GM10248 (cell line): Measurements from ENCODE around the gene SLC41A3.
A peak's percentile ranks its signal among the peaks of the same experiment; 100 is the strongest.

ENCODE experiments used
- CTCF ChIA-PET: fragments of 300-600 bp; sonication (Branson Sonifier 250); formaldehyde crosslinking; extraction: SDS; loops from one replicate; lab custom pipeline; 2021; ENCODE audit warnings: antibody characterized with exemption; lab: Yijun Ruan, JAX
- POLR2A ChIA-PET: fragments of 350-650 bp; sonication (Branson Sonifier 250); formaldehyde crosslinking; extraction: SDS; loops from one replicate; lab custom pipeline; 2020; ENCODE audit warnings: antibody characterized with exemption; lab: Yijun Ruan, JAX
- DNase-seq: peaks from one replicate; pipeline ENCODE4 v3.0.0; 2012; ENCODE audit errors: extremely low spot score
- CTCF ChIP-seq: IDR thresholded peaks from 2 replicates; pipeline ENCODE4 v1.5.1; 2012; ENCODE audit warnings: mild to moderate bottlenecking, low read depth; ENCODE audit errors: extremely low read depth, missing control alignments, control extremely low read depth

Gene SLC41A3

GRCh38 chr3:126053513-126053912 is 30.4 kb downstream of the SLC41A3 start:
- POLR2A ChIA-PET: no interaction called here
- TF ChIP-seq CTCF: no peak
- CTCF ChIA-PET: no interaction called here
- peak; percentile 16 for DNase-seq

GRCh38 chr3:126052196-126053058 is 31.5 kb downstream of the SLC41A3 start:
- ChIA-PET POLR2A (no interaction called here), CTCF (no interaction called here)
- DNase-seq: peak; percentile 34

GRCh38 chr3:126051741-126052140 is 32.2 kb downstream of the SLC41A3 start:
- no peak for TF ChIP-seq CTCF
- DNase-seq: peak; percentile 24
- POLR2A ChIA-PET: no interaction called here
- CTCF ChIA-PET: no interaction called here

More at GRCh38 chr3:126052196-126053058, 31.5 kb downstream of the SLC41A3 start:
- TF ChIP-seq CTCF: no peak

- POLR2A ChIA-PET: no interaction called here
- CTCF ChIA-PET: interaction anchor here (1.6 kb wide), 1 partner anchor 32 kb away, joined by 3 read pairs; no protein-coding TSS in a partner anchor
- DNase-seq: peak; percentile 4
- TF ChIP-seq CTCF: no peak
Observed at GRCh38 chr3:126051234-126051633, 32.7 kb downstream of the SLC41A3 start.

- peak; percentile 5 for DNase-seq
- ChIA-PET CTCF (interaction anchor here (1.6 kb wide), 1 partner anchor 31 kb away, joined by 3 read pairs; no protein-coding TSS in a partner anchor), POLR2A (no interaction called here)
- TF ChIP-seq CTCF: no peak
Observed at GRCh38 chr3:126050626-126051025, 33.3 kb downstream of the SLC41A3 start.

- ChIA-PET CTCF (interaction anchor here (1.6 kb wide), 1 partner anchor 30 kb away, joined by 3 read pairs; no protein-coding TSS in a partner anchor), POLR2A (no interaction called here)
- peak; percentile 8 for DNase-seq
- no peak for TF ChIP-seq CTCF
Observed at GRCh38 chr3:126050050-126050392, 33.9 kb downstream of the SLC41A3 start.
